Astrocyte (in vitro differentiated cells and primary cell): ENCODE data around the gene STRN4. TPM values are rescaled to one million over a fixed set of nuclear protein-coding genes. Genes with fewer than 3 reads are reported as not detected.
"Not testable (repeated sequence)": the region's sequence is repeated elsewhere in the genome, so short reads cannot be mapped to it uniquely, and the experiment has no call there.

Experiments
- DNase-seq: peaks from one replicate; pipeline ENCODE4 v3.0.0-alpha.2; 2010; ENCODE audit warnings: low read depth
- FAIRE-seq: peaks from 2 replicates; lab custom pipeline; 2011; peaks lifted over from hg19 to GRCh38; lab: Jason Lieb, UNC
- H2AFZ ChIP-seq: 2 replicates; pipeline ENCODE4 v1.6.0; 2012; ENCODE audit warnings: low read depth, low read length, inconsistent platforms
- H3K27ac ChIP-seq: 2 replicates; pipeline ENCODE4 v1.5.1; 2011; ENCODE audit warnings: low read depth, low read length, inconsistent platforms
- H3K27me3 ChIP-seq: 2 replicates; pipeline ENCODE4 v1.6.0; 2011; ENCODE audit warnings: low read length, inconsistent platforms; ENCODE audit not compliant: insufficient read depth
- H3K36me3 ChIP-seq: 2 replicates; pipeline ENCODE4 v1.5.1; 2011; ENCODE audit warnings: low read length, inconsistent platforms; ENCODE audit not compliant: insufficient read depth
- H3K4me1 ChIP-seq: 2 replicates; pipeline ENCODE4 v1.5.1; 2011; ENCODE audit warnings: low read length, inconsistent platforms; ENCODE audit not compliant: insufficient read depth
- H3K4me2 ChIP-seq: 2 replicates; pipeline ENCODE4 v1.6.0; 2012; ENCODE audit warnings: low read length, inconsistent platforms
- H3K4me3 ChIP-seq: 2 replicates; pipeline ENCODE4 v1.5.1; 2011; ENCODE audit warnings: low read depth, mild to moderate bottlenecking, low read length, inconsistent platforms; ENCODE audit not compliant: insufficient read depth
- H3K79me2 ChIP-seq: 2 replicates; pipeline ENCODE4 v1.6.0; 2012; ENCODE audit warnings: mild to moderate bottlenecking, low read length, inconsistent platforms; ENCODE audit not compliant: insufficient read depth
- H3K9ac ChIP-seq: 2 replicates; pipeline ENCODE4 v1.6.0; 2012; ENCODE audit warnings: mild to moderate bottlenecking, low read length, inconsistent platforms
- H3K9me3 ChIP-seq: 2 replicates; pipeline ENCODE4 v1.5.1; 2012; ENCODE audit warnings: low read depth, mild to moderate bottlenecking, low read length, inconsistent platforms; ENCODE audit not compliant: insufficient read depth
- H4K20me1 ChIP-seq: 2 replicates; pipeline ENCODE4 v1.6.0; 2012; ENCODE audit warnings: low read length, inconsistent platforms; ENCODE audit not compliant: insufficient read depth
- H3K27ac Mint-ChIP-seq: one replicate; pipeline ENCODE4 v1.8.0; 2021; ENCODE audit warnings: mild to moderate bottlenecking, mixed read lengths; ENCODE audit not compliant: unreplicated experiment
- H3K27me3 Mint-ChIP-seq: one replicate; pipeline ENCODE4 v1.8.0; 2021; ENCODE audit warnings: low read depth, mixed read lengths; ENCODE audit not compliant: unreplicated experiment
- H3K36me3 Mint-ChIP-seq: one replicate; pipeline ENCODE4 v1.8.0; 2021; ENCODE audit warnings: low read depth, mixed read lengths; ENCODE audit not compliant: unreplicated experiment
- H3K4me1 Mint-ChIP-seq: one replicate; pipeline ENCODE4 v1.8.0; 2021; ENCODE audit warnings: low read depth, mixed read lengths; ENCODE audit not compliant: unreplicated experiment
- H3K4me3 Mint-ChIP-seq: one replicate; pipeline ENCODE4 v1.8.0; 2021; ENCODE audit warnings: mild to moderate bottlenecking, moderate library complexity, mixed read lengths; ENCODE audit not compliant: unreplicated experiment
- H3K9me3 Mint-ChIP-seq: one replicate; pipeline ENCODE4 v1.8.0; 2021; ENCODE audit warnings: mild to moderate bottlenecking, mixed read lengths; ENCODE audit not compliant: unreplicated experiment
- CTCF ChIP-seq: IDR thresholded peaks from 2 replicates; pipeline ENCODE4 v1.5.1; 2011; ENCODE audit warnings: low read depth, mild to moderate bottlenecking, inconsistent platforms, low read length, moderate library complexity; ENCODE audit not compliant: insufficient read depth
- EZH2 ChIP-seq: IDR thresholded peaks from 2 replicates; pipeline ENCODE4 v1.6.1; 2012; ENCODE audit warnings: mild to moderate bottlenecking, low read length, inconsistent platforms; ENCODE audit not compliant: insufficient read depth
- total RNA-seq: library from RNA; stranded (reverse); gene quantifications from 2 replicates; pipeline ENCODE4 v1.2.1, GENCODE V29; 2021

Gene STRN4
- total RNA-seq, 1 donor from 2014 or later: 80.8 TPM

GRCh38 chr19:46714444-46715106 lies 31.7 kb downstream of the STRN4 start:
- Histone ChIP-seq H3K9me3 (no peaks in the 10 kb centered on the region), H3K4me2 (peak overlapping the region; percentile 100), H3K27me3 (no peaks in the 10 kb centered on the region), H3K27ac (peak overlapping the region; percentile 78), H3K4me3 (peak overlapping the region; percentile 66), H3K9ac (peak overlapping the region; percentile 91), H2AFZ (peak overlapping the region; percentile 50), H3K36me3 (peaks cover 4% of the 10 kb centered on the region), H4K20me1 (peaks cover 14% of the 10 kb centered on the region), H3K79me2 (peaks cover 31% of the 10 kb centered on the region), H3K4me1 (peaks cover 23% of the 10 kb centered on the region)
- no peak overlapping the region for H3K27ac Mint-ChIP-seq
- FAIRE-seq (no peak), DNase-seq (no peak)
- H3K27me3 Mint-ChIP-seq: no peaks in the 10 kb centered on the region
- no peak for TF ChIP-seq CTCF
- TF ChIP-seq EZH2: no peak
- H3K4me1 Mint-ChIP-seq: peaks cover 7% of the 10 kb centered on the region
- H3K9me3 Mint-ChIP-seq: no peaks in the 10 kb centered on the region
- peaks cover 4% of the 10 kb centered on the region for H3K36me3 Mint-ChIP-seq
- peak overlapping the region; percentile 91 for H3K4me3 Mint-ChIP-seq

- TF ChIP-seq CTCF: no peak
- no peak for TF ChIP-seq EZH2
These were observed 32.3 kb downstream of the STRN4 start for GRCh38 chr19:46713781-46714443.

GRCh38 chr19:46712768-46713338 lies 33.4 kb downstream of the STRN4 start:
- H3K36me3 Mint-ChIP-seq, FAIRE-seq, H3K27me3 ChIP-seq, H3K36me3 ChIP-seq, H2AFZ ChIP-seq, H3K27me3 Mint-ChIP-seq, H3K9me3 ChIP-seq, H3K27ac ChIP-seq, DNase-seq, H4K20me1 ChIP-seq, H3K9ac ChIP-seq, H3K4me3 ChIP-seq, H3K9me3 Mint-ChIP-seq, H3K4me1 Mint-ChIP-seq, H3K27ac Mint-ChIP-seq: not testable (repeated sequence)
- H3K4me3 Mint-ChIP-seq: peak overlapping the region; percentile 83
- H3K4me1 ChIP-seq: peaks cover 23% of the 10 kb centered on the region
- peaks cover 31% of the 10 kb centered on the region for H3K79me2 ChIP-seq
- peak overlapping the region; percentile 100 for H3K4me2 ChIP-seq

More at GRCh38 chr19:46713781-46714443, 32.3 kb downstream of the STRN4 start:
- Histone ChIP-seq H3K4me2 (peak overlapping the region; percentile 100), H3K9ac (peak overlapping the region; percentile 91), H2AFZ (peak overlapping the region; percentile 66), H4K20me1 (peaks cover 14% of the 10 kb centered on the region), H3K4me1 (peaks cover 23% of the 10 kb centered on the region), H3K27ac (peak overlapping the region; percentile 26), H3K27me3 (no peaks in the 10 kb centered on the region), H3K36me3 (peaks cover 4% of the 10 kb centered on the region), H3K4me3 (peak overlapping the region; percentile 66), H3K9me3 (no peaks in the 10 kb centered on the region), H3K79me2 (peaks cover 31% of the 10 kb centered on the region)
- DNase-seq (peak; percentile 66), FAIRE-seq (no peak)
- peak overlapping the region; percentile 72 for H3K27ac Mint-ChIP-seq
- H3K36me3 Mint-ChIP-seq: peaks cover 2% of the 10 kb centered on the region
- no peaks in the 10 kb centered on the region for H3K9me3 Mint-ChIP-seq
- H3K4me1 Mint-ChIP-seq: peaks cover 7% of the 10 kb centered on the region
- H3K4me3 Mint-ChIP-seq: peak overlapping the region; percentile 91
- no peaks in the 10 kb centered on the region for H3K27me3 Mint-ChIP-seq
